ENCODE data around the gene CYP27B1. TPM values are rescaled to one million over a fixed set of nuclear protein-coding genes. Genes with fewer than 3 reads are reported as not detected.

CYP27B1 gene
- total RNA-seq, 1 experiment from 2014 or later: 0.07 TPM

GRCh38 chr12:57771873-57772428, 5.1 kb upstream of the CYP27B1 start, which contains the start of gene METTL1:
METTL1 (minus strand) TSS chr12:57772105; CDS start chr12:57772083, 22 bp downstream.
- DNase-seq (ENCODE audit: low read depth): peak; percentile 99
- in situ Hi-C loops (cut with HindIII; ENCODE audit: low pct_unique_long_range_greater_than_20kb, low sequenced_read_pairs): no loop called here

DNA sequence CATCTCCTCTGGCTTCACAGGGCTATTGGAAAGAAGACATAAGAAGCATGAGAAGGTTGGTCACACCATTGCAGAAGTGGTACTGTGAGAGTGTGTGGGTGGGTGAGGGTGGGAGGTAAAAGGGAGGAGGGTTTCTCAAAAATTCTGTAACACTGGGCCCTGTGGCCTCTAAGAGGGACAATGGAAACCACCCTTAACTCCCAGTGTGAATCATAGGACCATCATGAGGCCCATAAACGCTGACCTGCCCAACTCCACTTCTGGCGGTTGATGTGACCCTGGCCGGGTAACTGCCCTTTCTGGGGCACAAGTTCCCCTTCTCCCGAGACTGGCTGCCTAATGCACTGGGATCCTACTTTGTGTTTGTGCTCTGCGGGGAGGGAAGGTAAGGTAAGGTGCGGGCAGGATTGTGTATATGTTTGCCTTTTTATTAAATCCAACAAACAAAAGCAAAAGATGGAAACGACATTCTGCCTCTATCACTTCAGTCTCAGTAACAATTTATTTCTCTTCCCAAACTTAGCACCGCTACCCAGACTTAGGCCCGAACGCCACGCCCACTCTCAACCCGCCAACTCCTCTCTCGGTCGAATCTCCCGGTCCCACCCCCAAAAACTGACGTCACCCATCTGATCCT, 4.5 kb upstream of the CYP27B1 start:
- no peak for DNase-seq (ENCODE audit: low read depth)
- in situ Hi-C loops (cut with HindIII; ENCODE audit: low pct_unique_long_range_greater_than_20kb, low sequenced_read_pairs): no loop called here

DNA sequence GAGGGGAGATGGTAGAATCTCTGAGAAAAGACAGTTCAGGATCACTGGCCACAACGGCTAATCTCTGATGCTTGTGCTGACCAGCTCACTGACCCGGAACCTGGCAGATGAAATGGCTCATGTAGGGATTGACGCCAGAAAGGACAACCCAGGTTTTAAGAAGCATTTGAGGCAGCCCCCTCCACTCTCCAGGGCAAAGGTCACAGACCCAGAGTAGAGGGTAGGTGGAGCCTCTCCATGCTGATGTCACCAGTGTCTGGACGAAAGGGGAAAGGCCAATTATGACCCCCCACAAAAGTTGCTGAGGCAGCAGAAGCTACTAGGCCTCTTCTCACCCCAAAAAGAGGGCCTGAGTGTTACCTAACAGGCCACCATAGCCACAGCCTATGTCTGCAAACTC, 3.9 kb upstream of the CYP27B1 start:
- in situ Hi-C loops (cut with HindIII; ENCODE audit: low pct_unique_long_range_greater_than_20kb, low sequenced_read_pairs): no loop called here

DNA sequence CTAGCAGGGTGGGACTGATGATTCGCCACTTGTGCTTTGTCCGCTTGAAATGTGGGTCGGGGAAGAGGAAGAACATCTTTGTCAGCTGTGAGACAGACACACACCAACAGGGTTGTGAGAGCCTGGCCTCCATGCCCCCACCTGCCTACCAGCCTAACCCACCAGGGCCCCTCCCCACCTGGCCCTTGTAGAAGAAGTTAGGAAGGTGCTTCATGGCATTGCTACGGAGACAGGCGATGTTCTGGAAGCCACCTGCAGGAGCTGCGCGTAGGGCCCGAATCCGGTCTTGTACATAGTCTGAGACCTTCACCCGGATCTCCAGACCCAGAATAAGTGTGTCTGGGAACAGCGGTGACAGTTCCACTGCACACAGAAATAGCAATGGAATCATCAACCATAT, 2.7 kb upstream of the CYP27B1 start:
- no peak for DNase-seq (ENCODE audit: low read depth)
- in situ Hi-C loops (cut with HindIII; ENCODE audit: low pct_unique_long_range_greater_than_20kb, low sequenced_read_pairs): no loop called here

More for the DNA sequence above, 3.9 kb upstream of the CYP27B1 start:
- no peak for DNase-seq (ENCODE audit: low read depth)

- in situ Hi-C loops (cut with HindIII; ENCODE audit: low pct_unique_long_range_greater_than_20kb, low sequenced_read_pairs): no loop called here
- no peak for DNase-seq (ENCODE audit: low read depth)
These were observed 998 bp upstream of the CYP27B1 start for GRCh38 chr12:57767876-57768275.

DNA sequence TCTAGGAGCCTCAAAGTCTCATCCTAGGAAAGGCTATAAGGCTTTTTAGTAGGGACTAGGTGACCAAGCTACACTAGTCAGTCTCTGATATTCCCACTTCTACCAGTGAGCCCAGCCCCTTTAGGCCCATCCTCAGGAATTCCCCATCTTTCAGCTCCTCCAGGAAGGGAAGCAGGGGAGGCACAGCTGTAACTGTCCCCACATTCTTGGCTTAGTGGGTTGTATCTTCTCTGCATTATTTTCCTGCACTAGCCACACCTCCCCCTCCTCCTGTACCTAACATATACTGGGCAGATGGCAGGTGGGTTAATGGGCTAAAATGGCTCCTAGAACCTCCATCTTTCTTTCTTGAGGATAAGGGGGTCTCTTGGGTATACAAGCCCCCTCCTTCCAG, 424 bp upstream of the CYP27B1 start:
- DNase-seq (ENCODE audit: low read depth): no peak
- in situ Hi-C loops (cut with HindIII; ENCODE audit: low pct_unique_long_range_greater_than_20kb, low sequenced_read_pairs): no loop called here

- no peak for DNase-seq (ENCODE audit: low read depth)
- in situ Hi-C loops (cut with HindIII; ENCODE audit: low pct_unique_long_range_greater_than_20kb, low sequenced_read_pairs): no loop called here
These were observed 997 bp downstream of the CYP27B1 start for GRCh38 chr12:57765698-57766463.

GRCh38 chr12:57765003-57765697, 1.7 kb downstream of the CYP27B1 start:
- peak; percentile 45 for DNase-seq (ENCODE audit: low read depth)
- in situ Hi-C loops (cut with HindIII; ENCODE audit: low pct_unique_long_range_greater_than_20kb, low sequenced_read_pairs): no loop called here

- in situ Hi-C loops (cut with HindIII; ENCODE audit: low pct_unique_long_range_greater_than_20kb, low sequenced_read_pairs): no loop called here
- DNase-seq (ENCODE audit: low read depth): no peak
These were observed 2.2 kb downstream of the CYP27B1 start for GRCh38 chr12:57764662-57765002.

- DNase-seq (ENCODE audit: low read depth): no peak
- in situ Hi-C loops (cut with HindIII; ENCODE audit: low pct_unique_long_range_greater_than_20kb, low sequenced_read_pairs): no loop called here
These were observed 2.8 kb downstream of the CYP27B1 start for GRCh38 chr12:57763881-57764661.

DNA sequence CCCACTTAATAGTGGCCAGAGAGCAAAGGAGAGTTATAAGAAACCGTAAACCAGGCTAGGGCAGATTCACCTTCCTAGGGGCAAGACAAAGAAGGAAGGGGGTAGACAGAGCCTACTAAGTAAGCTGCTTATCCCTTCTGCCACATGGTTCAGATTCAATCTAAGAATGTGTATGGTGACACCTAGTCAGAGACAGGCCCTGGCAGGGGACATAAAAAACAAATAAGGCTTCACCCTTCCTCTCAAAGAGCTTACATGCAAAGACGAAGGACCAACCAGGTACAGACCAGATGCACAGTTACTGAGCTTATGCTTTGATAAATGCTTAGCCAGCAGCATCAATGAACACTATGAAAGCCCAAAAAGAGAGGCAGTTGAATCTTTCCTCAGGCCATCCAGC, 4.4 kb downstream of the CYP27B1 start:
- in situ Hi-C loops (cut with HindIII; ENCODE audit: low pct_unique_long_range_greater_than_20kb, low sequenced_read_pairs): no loop called here

DNA sequence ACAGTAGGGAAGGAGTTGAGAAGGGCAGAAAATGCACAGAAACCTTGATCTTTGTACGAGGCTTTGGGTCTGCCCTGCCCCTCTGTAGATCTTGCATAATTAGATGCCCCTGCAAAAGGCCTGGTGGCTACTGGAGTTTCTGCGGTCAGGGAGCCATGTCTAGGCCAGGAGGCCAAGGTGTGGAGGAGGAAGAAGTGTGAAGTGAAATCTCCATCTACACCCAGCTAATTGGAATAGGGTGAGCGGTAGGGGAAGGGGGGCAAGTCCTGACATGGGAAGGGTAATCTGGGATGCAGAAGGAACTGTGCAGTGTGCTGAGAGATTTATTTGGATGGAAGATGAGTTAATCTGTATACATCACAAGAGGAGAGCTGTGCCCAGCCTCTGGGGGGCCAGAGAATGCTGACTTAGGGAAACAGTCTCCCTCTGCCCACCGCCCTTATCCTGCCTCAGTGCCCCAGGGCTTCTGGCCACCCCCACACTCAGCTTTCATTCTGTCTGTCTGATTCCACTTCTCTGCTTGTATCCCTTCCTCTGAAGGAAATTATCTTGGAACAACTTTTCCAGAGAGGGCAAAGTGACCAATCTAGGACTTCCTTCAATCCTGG, 5.4 kb downstream of the CYP27B1 start:
- in situ Hi-C loops (cut with HindIII; ENCODE audit: low pct_unique_long_range_greater_than_20kb, low sequenced_read_pairs): no loop called here
- no peak for DNase-seq (ENCODE audit: low read depth)

More for the DNA sequence above, 4.4 kb downstream of the CYP27B1 start:
- no peak for DNase-seq (ENCODE audit: low read depth)

DNA sequence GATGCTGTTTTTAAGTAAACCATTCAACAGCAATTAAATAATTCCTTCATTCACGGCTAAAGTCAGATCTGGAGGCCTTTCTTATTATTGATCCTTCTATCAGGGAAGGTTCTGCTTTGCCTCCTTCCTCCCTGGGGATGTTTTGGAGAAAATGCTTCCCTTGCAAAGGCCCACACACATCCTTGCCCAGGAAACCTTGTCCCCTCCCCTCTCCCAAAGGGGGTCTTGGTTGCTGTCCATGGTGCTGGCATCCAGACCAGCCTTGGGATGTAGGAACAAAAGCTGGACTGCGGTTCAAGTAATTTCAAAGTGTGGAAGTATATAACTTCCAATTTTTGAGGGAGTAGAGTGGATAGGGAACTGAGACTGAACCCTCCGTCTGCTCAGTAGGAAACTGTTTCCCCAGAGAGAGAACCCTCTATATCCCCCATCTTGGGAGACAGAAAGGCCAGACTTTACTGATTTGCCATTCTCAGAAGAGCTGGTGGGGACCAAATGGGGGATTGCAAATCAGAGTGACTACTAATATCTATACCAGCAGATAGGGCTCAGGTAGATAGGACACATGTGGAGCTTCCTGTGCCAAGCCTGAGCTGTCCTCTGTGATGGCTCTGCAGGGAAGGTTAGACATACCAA, 6.4 kb downstream of the CYP27B1 start:
- DNase-seq (ENCODE audit: low read depth): no peak
- in situ Hi-C loops (cut with HindIII; ENCODE audit: low pct_unique_long_range_greater_than_20kb, low sequenced_read_pairs): no loop called here

DNA sequence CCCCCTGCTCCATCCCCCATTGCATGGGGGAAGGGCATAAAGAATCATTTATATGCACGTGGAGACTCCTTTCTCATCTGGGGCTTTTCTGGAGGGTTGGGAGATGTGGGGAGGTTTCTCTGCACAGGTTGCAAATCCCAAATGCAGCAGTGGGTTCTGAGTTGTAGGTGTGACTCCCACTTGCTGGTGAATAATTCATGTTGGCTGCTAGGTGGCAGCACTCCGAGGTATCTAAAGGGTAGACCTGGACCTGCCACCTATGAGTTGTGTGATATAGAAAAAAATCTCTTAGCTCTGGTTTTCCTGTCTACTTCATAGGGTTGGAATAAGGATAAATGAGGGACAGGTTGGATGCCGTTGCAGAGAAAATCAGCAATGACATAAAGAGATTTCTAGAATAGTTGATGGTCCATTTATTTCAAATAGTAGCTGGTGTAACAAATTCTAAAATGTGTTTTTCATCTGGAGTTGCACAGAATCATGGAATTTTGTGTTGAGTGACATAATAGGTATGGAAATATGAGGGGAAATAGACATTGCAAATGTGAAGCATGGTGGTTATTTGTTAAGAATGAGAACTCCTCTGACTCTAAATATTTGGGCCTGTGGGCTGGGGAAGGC, 7.4 kb downstream of the CYP27B1 start:
- no peak for DNase-seq (ENCODE audit: low read depth)
- in situ Hi-C loops (cut with HindIII; ENCODE audit: low pct_unique_long_range_greater_than_20kb, low sequenced_read_pairs): no loop called here

DNA sequence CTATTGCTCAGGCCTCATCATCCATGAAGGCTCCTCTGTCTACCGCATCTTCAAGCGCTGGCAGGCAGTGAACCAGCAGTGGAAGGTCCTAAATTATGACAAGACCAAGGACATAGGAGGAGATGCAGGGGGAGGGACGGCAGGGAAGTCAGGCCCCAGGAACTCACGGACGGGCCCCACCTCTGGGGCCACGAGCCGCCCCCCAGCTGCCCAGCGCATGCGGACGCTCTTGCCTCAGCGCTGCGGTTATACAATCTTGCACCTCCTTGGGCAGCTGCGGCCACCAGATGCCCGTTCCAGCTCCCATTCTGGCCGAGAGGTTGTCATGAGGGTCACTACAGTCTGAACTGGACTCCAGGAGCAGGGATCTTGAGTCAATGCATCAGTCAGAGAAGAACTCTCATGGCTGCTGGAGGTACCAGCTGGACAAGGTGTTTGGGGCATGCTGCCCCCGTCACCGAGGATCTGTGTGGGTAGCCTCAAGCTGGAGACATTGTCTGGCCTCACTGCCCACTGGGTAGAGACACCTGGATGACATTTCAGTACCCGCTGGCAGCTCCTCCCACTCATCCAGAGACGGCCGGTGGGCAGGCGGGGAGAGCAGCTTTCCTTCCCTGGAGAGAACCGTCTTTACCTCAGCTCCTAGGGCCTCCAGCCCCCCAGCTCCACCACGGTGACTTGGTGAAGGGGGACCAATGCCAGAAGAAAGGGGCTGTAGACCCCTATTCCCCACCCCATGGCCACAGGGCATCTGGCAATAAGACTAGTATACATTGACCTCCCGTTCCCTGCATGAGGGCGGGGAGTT, 8.1 kb downstream of the CYP27B1 start:
- in situ Hi-C loops (cut with HindIII; ENCODE audit: low pct_unique_long_range_greater_than_20kb, low sequenced_read_pairs): no loop called here

GRCh38 chr12:57757771-57758170, 9.1 kb downstream of the CYP27B1 start:
- no peak for DNase-seq (ENCODE audit: low read depth)
- in situ Hi-C loops (cut with HindIII; ENCODE audit: low pct_unique_long_range_greater_than_20kb, low sequenced_read_pairs): no loop called here

More for the DNA sequence above, 8.1 kb downstream of the CYP27B1 start:
- DNase-seq (ENCODE audit: low read depth): no peak

Data from Caki2 (cell line).